Measurements from ENCODE around the gene METTL27. TPM values are rescaled to one million over a fixed set of nuclear protein-coding genes. Genes with fewer than 3 reads are reported as not detected.

The METTL27 gene
- total and polyA plus RNA-seq, 2 of the 8 experiments (the other 6 are each of a cell fraction or from before 2014, with no cell fraction given), result 6.2 to 12.0 TPM

DNA sequence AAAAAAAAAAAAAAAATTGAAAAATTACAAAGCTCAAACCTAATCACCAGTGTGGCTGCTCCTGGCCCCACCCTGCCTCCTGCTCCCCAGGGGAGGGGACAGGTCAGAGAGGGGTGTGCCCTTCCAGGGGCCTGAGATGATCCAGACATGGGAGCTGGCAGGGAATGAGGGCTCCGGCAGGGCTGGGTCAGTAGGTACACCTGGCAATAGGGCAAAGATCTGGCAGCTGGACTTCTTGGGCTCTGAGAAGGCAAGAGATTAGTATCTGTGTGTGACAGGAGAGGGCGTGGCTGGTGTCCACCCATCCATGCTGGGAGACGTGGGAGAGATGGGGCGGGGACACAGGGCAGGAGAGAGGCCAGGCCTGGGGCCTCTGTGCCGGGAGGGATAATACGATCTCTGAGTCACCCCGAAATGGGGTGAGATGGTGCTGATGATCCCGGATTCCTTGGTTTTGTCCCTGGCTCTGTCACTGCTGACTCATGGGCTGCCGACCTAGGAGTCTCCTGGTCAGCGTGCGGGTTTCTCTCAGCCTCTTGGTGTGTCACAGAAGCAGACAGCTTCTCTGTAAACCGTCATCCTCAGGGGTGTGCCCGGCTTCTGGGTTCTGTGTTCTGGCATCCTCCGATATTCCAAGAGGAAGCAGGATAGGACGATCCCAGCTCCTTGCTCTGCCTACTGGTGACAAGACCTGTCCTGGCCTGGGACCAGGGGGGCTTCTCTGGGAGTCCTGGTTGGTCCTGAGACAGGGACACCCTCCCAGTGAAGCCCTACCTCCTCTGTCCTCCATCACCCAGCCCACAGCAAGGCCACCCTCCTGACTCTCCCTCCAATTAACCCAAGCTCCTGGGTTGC, 19.8 kb downstream of the METTL27 start:
- Histone ChIP-seq H3K23me2 (ENCODE audit: low read depth, low read length) (no peaks in the 10 kb centered on the region), H3K4me2 (ENCODE audit: insufficient read depth in 1 of 2, low read depth in 2 of 2, low read length in 2 of 2) (no peak overlapping the region), H3K4ac (replicated peaks; ENCODE audit: insufficient read length, low read depth, low read length) (no peak overlapping the region), H4K20me1 (replicated peaks in 1 of 2; ENCODE audit: control insufficient read depth in 1 of 2, insufficient read depth in 2 of 2, low read length in 2 of 2) (no peaks in the 10 kb centered on the region), H2BK12ac (ENCODE audit: low read depth, low read length) (peak overlapping the region; percentile 68; the same call in 1 of the 2 replicates), H3K14ac (ENCODE audit: insufficient read length) (no peak overlapping the region), H3K36me3 (ENCODE audit: control insufficient read depth in 2 of 4, insufficient read depth in 4 of 4, low read length in 3 of 4) (no peaks in the 10 kb centered on the region), H3K4me3 (ENCODE audit: extremely low read depth in 1 of 4, insufficient read depth in 2 of 4, low read depth in 3 of 4, low read length in 4 of 4) (no peak overlapping the region), H3K27me3 (replicated peaks in 1 of 4; ENCODE audit: control insufficient read depth in 3 of 4, extremely low read depth in 1 of 4, insufficient read depth in 3 of 4, low read length in 3 of 4) (peaks cover 0 to 5% (median 0%) of the 10 kb centered on the region in 4 experiments; a peak in 1 of 7 replicates), H3K4me1 (replicated peaks in 1 of 4; ENCODE audit: control insufficient read depth in 3 of 4, insufficient read depth in 4 of 4, low read length in 3 of 4) (peaks cover 3 to 5% (median 4%) of the 10 kb centered on the region in 4 experiments), H3K18ac (ENCODE audit: extremely low read depth, low read length) (no peak overlapping the region), H2BK20ac (ENCODE audit: low read length) (no peak overlapping the region), H3K9me3 (ENCODE audit: insufficient read depth in 2 of 2, low read depth in 1 of 2, low read length in 1 of 2) (no peaks in the 10 kb centered on the region), H3K9ac (replicated peaks in 1 of 4; ENCODE audit: extremely low read depth in 1 of 4, low read depth in 3 of 4, low read length in 3 of 4) (no peak overlapping the region; a peak in 2 of 7 replicates), H3K27ac (ENCODE audit: low read depth, low read length) (no peak overlapping the region), H3K79me2 (ENCODE audit: control insufficient read depth in 1 of 2, insufficient read depth in 2 of 2, low read length in 2 of 2) (no peaks in the 10 kb centered on the region), H3K79me1 (ENCODE audit: low read depth, low read length) (no peaks in the 10 kb centered on the region), H3K23ac (ENCODE audit: insufficient read length) (no peak overlapping the region), H3K56ac (replicated peaks; ENCODE audit: insufficient read length, low read depth, low read length) (no peak overlapping the region), H2BK5ac (ENCODE audit: low read depth, low read length) (0 out of 2 replicates have a peak overlapping the region, but pooled peaks have one; percentile 24), H4K8ac (ENCODE audit: extremely low read depth, insufficient read depth, low read length) (peak overlapping the region; percentile 65; the same call in 1 of the 2 replicates), H4K5ac (ENCODE audit: insufficient read length, low read depth, low read length) (no peak overlapping the region), H2BK120ac (replicated peaks; ENCODE audit: low read depth, low read length) (no peak overlapping the region), H4K91ac (replicated peaks; ENCODE audit: insufficient read length, low read length) (no peak overlapping the region), H2AK5ac (ENCODE audit: low read depth, low read length) (no peak overlapping the region), H2BK15ac (ENCODE audit: low read length) (peak overlapping the region; percentile 61; the same call in 1 of the 2 replicates), H2AFZ (ENCODE audit: low read length) (no peak overlapping the region)
- WGBS, 2 experiments (ENCODE audit: extremely low coverage in 1 of 2, insufficient coverage in 1 of 2, insufficient read length in 1 of 2, insufficient replicate concordance in 2 of 2, low coverage in 1 of 2, low lambda C conversion rate in 2 of 2, missing lambda C conversion rate in 1 of 2), result 90% methylated on average over 14 of the region's 15 CpGs; no CpG with 5 or more reads in 1 of the 2 experiments
- DNase-seq (ENCODE audit: low read depth in 1 of 2, low spot score in 2 of 2) (no peak), FAIRE-seq (no peak)
- CTCF ChIA-PET (ENCODE audit: partially characterized antibody), result interaction anchor here (0.6 to 3.4 kb wide), 15 partner anchors 11 to 380 kb away, joined by 3 to 19 read pairs (median 4); partner anchors contain the start of gene ABHD11
- POLR2A ChIA-PET (ENCODE audit: partially characterized antibody), result interaction anchor here (1.1 to 3.4 kb wide), 4 partner anchors 7 to 18 kb away, joined by 3 to 20 read pairs (median 4); no protein-coding TSS in a partner anchor
- no peak for TF ChIP-seq TCF12 (IDR thresholded peaks at IDR 0.05; ENCODE audit: low read depth, low read length)
- TF ChIP-seq, protein P1, sequence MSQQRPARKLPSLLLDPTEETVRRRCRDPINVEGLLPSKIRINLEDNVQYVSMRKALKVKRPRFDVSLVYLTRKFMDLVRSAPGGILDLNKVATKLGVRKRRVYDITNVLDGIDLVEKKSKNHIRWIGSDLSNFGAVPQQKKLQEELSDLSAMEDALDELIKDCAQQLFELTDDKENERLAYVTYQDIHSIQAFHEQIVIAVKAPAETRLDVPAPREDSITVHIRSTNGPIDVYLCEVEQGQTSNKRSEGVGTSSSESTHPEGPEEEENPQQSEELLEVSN (IDR thresholded peaks at IDR 0.05), result no peak
- no peak for TF ChIP-seq YY1 (IDR thresholded peaks at IDR 0.05; ENCODE audit: low read depth, low read length)
- TF ChIP-seq CHD1 (IDR thresholded peaks at IDR 0.05; ENCODE audit: low read depth, low read length), result no peak
- TF ChIP-seq SUZ12 (IDR thresholded peaks at IDR 0.05; ENCODE audit: low read length), result no peak
- TF ChIP-seq NANOG (IDR thresholded peaks at IDR 0.05; ENCODE audit: insufficient read depth, low read depth, low read length, poor library complexity, severe bottlenecking), result no peak
- no peak for TF ChIP-seq RNF2 (IDR thresholded peaks at IDR 0.05; ENCODE audit: borderline replicate concordance, low read depth, low read length, missing control alignments, poor library complexity, severe bottlenecking)
- no peak for TF ChIP-seq TAF1 (IDR thresholded peaks at IDR 0.05; ENCODE audit: low read depth, low read length)
- TF ChIP-seq SP4 (IDR thresholded peaks at IDR 0.05; ENCODE audit: low read length), result no peak
- no peak for TF ChIP-seq NRF1 (IDR thresholded peaks at IDR 0.05; ENCODE audit: low read depth, low read length)
- TF ChIP-seq JUN (IDR thresholded peaks at IDR 0.05; ENCODE audit: low read depth, low read length), result no peak

Measured in H1 (cell line).